Osteocyte (in vitro differentiated cells): ENCODE results near the gene TRIM24. TPM values are rescaled to one million over a fixed set of nuclear protein-coding genes. Genes with fewer than 3 reads are reported as not detected.
"Not testable (repeated sequence)": the region's sequence is repeated elsewhere in the genome, so short reads cannot be mapped to it uniquely, and the experiment has no call there.

Experiments used
- DNase-seq: peaks from one replicate; pipeline ENCODE4 v3.0.0; 2021; ENCODE audit warnings: mixed read lengths; ENCODE audit not compliant: unreplicated experiment; ENCODE audit errors: extremely low spot score
- H3K27ac Mint-ChIP-seq: one replicate; pipeline ENCODE4 v1.8.0; 2021; ENCODE audit warnings: mild to moderate bottlenecking, mixed read lengths; ENCODE audit not compliant: unreplicated experiment
- H3K27me3 Mint-ChIP-seq: one replicate; pipeline ENCODE4 v1.8.0; 2021; ENCODE audit warnings: mixed read lengths; ENCODE audit not compliant: unreplicated experiment
- H3K36me3 Mint-ChIP-seq: one replicate; pipeline ENCODE4 v1.8.0; 2021; ENCODE audit warnings: mixed read lengths; ENCODE audit not compliant: unreplicated experiment
- H3K4me1 Mint-ChIP-seq: one replicate; pipeline ENCODE4 v1.8.0; 2021; ENCODE audit warnings: mixed read lengths; ENCODE audit not compliant: unreplicated experiment
- H3K4me3 Mint-ChIP-seq: one replicate; pipeline ENCODE4 v1.8.0; 2021; ENCODE audit warnings: mild to moderate bottlenecking, moderate library complexity, mixed read lengths; ENCODE audit not compliant: unreplicated experiment
- H3K9me3 Mint-ChIP-seq: one replicate; pipeline ENCODE4 v1.8.0; 2021; ENCODE audit warnings: mixed read lengths; ENCODE audit not compliant: unreplicated experiment
- CTCF ChIP-seq: fragments of 200-600 bp; sonication (generic); IDR thresholded peaks from 2 replicates; pipeline ENCODE4 v1.5.0; 2021; ENCODE audit warnings: antibody characterized with exemption, mild to moderate bottlenecking, moderate library complexity
- total RNA-seq: library from RNA; stranded (reverse); gene quantifications from 2 replicates; pipeline ENCODE4 v1.2.1, GENCODE V29; 2021

TRIM24 gene
- total RNA-seq, 1 donor from 2014 or later: 23.1 TPM

- DNase-seq: no peak
- no peak overlapping the region for H3K4me3 Mint-ChIP-seq
- no peaks in the 10 kb centered on the region for H3K27me3 Mint-ChIP-seq
- H3K4me1 Mint-ChIP-seq: peaks cover 4% of the 10 kb centered on the region
- H3K9me3 Mint-ChIP-seq: peaks cover 6% of the 10 kb centered on the region
- TF ChIP-seq CTCF: no peak
- peaks cover 4% of the 10 kb centered on the region for H3K36me3 Mint-ChIP-seq
- H3K27ac Mint-ChIP-seq: no peak overlapping the region
Observed at GRCh38 chr7:138491612-138492386, 31.7 kb downstream of the TRIM24 start.

- Mint-ChIP-seq H3K27ac (no peak overlapping the region), H3K4me3 (no peak overlapping the region)
- TF ChIP-seq CTCF: no peak
Observed at GRCh38 chr7:138492423-138492822, 32.4 kb downstream of the TRIM24 start.

GRCh38 chr7:138493535-138493934 lies 33.5 kb downstream of the TRIM24 start:
- no peak overlapping the region for H3K4me3 Mint-ChIP-seq
- peaks cover 6% of the 10 kb centered on the region for H3K9me3 Mint-ChIP-seq
- no peak for TF ChIP-seq CTCF
- no peaks in the 10 kb centered on the region for H3K27me3 Mint-ChIP-seq
- DNase-seq: no peak
- H3K27ac Mint-ChIP-seq: no peak overlapping the region
- H3K36me3 Mint-ChIP-seq: peaks cover 6% of the 10 kb centered on the region
- H3K4me1 Mint-ChIP-seq: peaks cover 4% of the 10 kb centered on the region

More at GRCh38 chr7:138492423-138492822, 32.4 kb downstream of the TRIM24 start:
- DNase-seq: no peak
- H3K27me3 Mint-ChIP-seq: no peaks in the 10 kb centered on the region
- peaks cover 6% of the 10 kb centered on the region for H3K9me3 Mint-ChIP-seq
- peaks cover 6% of the 10 kb centered on the region for H3K36me3 Mint-ChIP-seq
- H3K4me1 Mint-ChIP-seq: peaks cover 4% of the 10 kb centered on the region

GRCh38 chr7:138495485-138495884 lies 35.4 kb downstream of the TRIM24 start:
- peaks cover 11% of the 10 kb centered on the region for H3K36me3 Mint-ChIP-seq
- H3K9me3 Mint-ChIP-seq: peaks cover 4% of the 10 kb centered on the region
- H3K4me1 Mint-ChIP-seq: peaks cover 4% of the 10 kb centered on the region
- no peaks in the 10 kb centered on the region for H3K27me3 Mint-ChIP-seq
- no peak for DNase-seq
- no peak overlapping the region for H3K4me3 Mint-ChIP-seq
- no peak overlapping the region for H3K27ac Mint-ChIP-seq
- no peak for TF ChIP-seq CTCF

GRCh38 chr7:138499340-138499739 lies 39.3 kb downstream of the TRIM24 start:
- no peak overlapping the region for H3K27ac Mint-ChIP-seq
- no peak for TF ChIP-seq CTCF
- peaks cover 11% of the 10 kb centered on the region for H3K36me3 Mint-ChIP-seq
- no peak overlapping the region for H3K4me3 Mint-ChIP-seq
- H3K27me3 Mint-ChIP-seq: no peaks in the 10 kb centered on the region
- DNase-seq: no peak
- H3K9me3 Mint-ChIP-seq: peaks cover 4% of the 10 kb centered on the region
- H3K4me1 Mint-ChIP-seq: peaks cover 17% of the 10 kb centered on the region

- Mint-ChIP-seq H3K36me3 (peaks cover 15% of the 10 kb centered on the region), H3K4me1 (peaks cover 14% of the 10 kb centered on the region)
- not testable (repeated sequence) for DNase-seq, H3K27ac Mint-ChIP-seq, H3K4me3 Mint-ChIP-seq, H3K9me3 Mint-ChIP-seq, H3K27me3 Mint-ChIP-seq
Observed at GRCh38 chr7:138500303-138500702, 40.2 kb downstream of the TRIM24 start.
